ENCODE data around the gene HS3ST6.
"Not testable (repeated sequence)": the region's sequence is repeated elsewhere in the genome, so short reads cannot be mapped to it uniquely, and the experiment has no call there.

HS3ST6 gene

DNA sequence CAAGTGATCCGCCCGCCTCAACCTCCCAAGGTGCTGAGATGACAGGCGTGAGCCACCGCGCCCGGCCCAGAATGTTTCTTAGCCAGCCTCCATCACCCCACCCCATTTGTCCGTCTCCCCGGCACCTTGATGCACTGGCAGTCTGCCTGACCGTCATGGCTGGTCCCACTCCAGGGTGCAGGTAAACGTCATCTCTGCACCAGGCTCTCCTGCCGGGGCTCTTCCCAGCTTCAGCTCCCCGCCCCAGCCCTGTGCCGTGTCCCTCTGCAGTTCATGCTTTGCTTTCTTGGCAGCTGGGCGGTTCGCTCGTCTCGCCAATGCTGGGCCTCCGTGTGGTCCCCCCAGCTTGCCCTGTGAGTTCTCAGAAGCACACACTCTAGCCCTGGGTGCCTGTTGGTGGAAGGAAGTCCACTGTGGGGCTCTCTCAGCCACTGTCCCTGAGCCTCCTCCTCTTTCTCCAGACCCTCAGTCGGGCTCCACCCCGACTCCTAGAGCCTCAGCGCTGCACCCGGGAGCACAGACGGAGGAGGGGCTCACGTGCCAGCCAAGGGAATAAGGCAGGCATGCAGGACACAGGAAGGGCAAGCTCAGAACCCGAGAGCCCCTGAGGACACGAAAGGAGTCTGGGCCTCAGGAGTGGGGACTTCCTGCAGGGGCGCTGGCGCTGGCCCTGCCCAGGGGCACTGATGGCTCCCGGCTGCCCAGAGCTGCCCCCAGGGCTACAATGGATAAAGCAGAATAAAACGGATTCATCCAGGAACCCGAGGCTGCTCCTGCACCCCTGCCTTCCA is 12.0 kb downstream of the HS3ST6 start:
- Mint-ChIP-seq H3K36me3 (ENCODE audit: insufficient read depth) (peaks cover 2% of the 10 kb centered on the region), H3K27ac (ENCODE audit: low read depth) (no peak overlapping the region), H3K4me3 (no peak overlapping the region), H3K9me3 (no peaks in the 10 kb centered on the region), H3K27me3 (peaks cover 22% of the 10 kb centered on the region), H3K4me1 (no peaks in the 10 kb centered on the region)
- ATAC-seq (replicated peaks; ENCODE audit: extremely low read depth, poor library complexity, severe bottlenecking) (no peak), DNase-seq (ENCODE audit: low spot score in 2 of 2) (no peak)

- Mint-ChIP-seq H3K27me3 (peaks cover 21% of the 10 kb centered on the region), H3K4me1 (no peaks in the 10 kb centered on the region), H3K4me3 (no peak overlapping the region), H3K9me3 (no peaks in the 10 kb centered on the region), H3K27ac (ENCODE audit: low read depth) (no peak overlapping the region), H3K36me3 (ENCODE audit: insufficient read depth) (peaks cover 2% of the 10 kb centered on the region)
- no peak for ATAC-seq (replicated peaks; ENCODE audit: extremely low read depth, poor library complexity, severe bottlenecking)
- no peak for DNase-seq (ENCODE audit: low spot score in 2 of 2)
Observed at GRCh38 chr16:1903845-1904840, 14.1 kb downstream of the HS3ST6 start.

GRCh38 chr16:1903220-1903574 is 15.0 kb downstream of the HS3ST6 start:
- no peak for ATAC-seq (replicated peaks; ENCODE audit: extremely low read depth, poor library complexity, severe bottlenecking)
- Mint-ChIP-seq H3K27ac (ENCODE audit: low read depth) (no peak overlapping the region), H3K4me3 (no peak overlapping the region), H3K36me3 (ENCODE audit: insufficient read depth) (peaks cover 2% of the 10 kb centered on the region), H3K27me3 (peaks cover 12% of the 10 kb centered on the region), H3K4me1 (no peaks in the 10 kb centered on the region), H3K9me3 (no peaks in the 10 kb centered on the region)
- DNase-seq (ENCODE audit: low spot score in 2 of 2): no peak

- Mint-ChIP-seq H3K9me3 (no peaks in the 10 kb centered on the region), H3K27ac (ENCODE audit: low read depth) (no peak overlapping the region), H3K36me3 (ENCODE audit: insufficient read depth) (peaks cover 2% of the 10 kb centered on the region), H3K4me3 (no peak overlapping the region), H3K4me1 (no peaks in the 10 kb centered on the region), H3K27me3 (peaks cover 12% of the 10 kb centered on the region)
- ATAC-seq (replicated peaks; ENCODE audit: extremely low read depth, poor library complexity, severe bottlenecking) (no peak), DNase-seq (ENCODE audit: low spot score in 2 of 2) (no peak)
Observed at GRCh38 chr16:1902547-1903219, 15.5 kb downstream of the HS3ST6 start.

DNA sequence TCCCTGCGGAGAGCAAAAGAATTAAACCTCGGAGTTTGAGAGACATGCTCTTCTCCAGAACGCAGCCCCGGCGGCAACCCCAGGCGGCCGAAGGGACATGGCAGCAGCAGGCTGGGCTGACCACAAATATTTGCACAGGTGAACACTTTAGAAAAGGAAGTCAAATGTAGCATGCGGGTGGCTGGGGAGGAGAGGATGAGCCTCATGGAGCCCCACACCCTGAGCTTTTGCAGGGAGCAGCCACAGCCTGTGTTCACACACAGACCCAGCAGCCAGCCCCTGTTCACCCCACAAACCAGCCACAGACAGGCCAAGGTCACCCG is 17.8 kb downstream of the HS3ST6 start:
- Mint-ChIP-seq H3K36me3 (ENCODE audit: insufficient read depth) (peaks cover 2% of the 10 kb centered on the region), H3K27ac (ENCODE audit: low read depth) (no peak overlapping the region), H3K9me3 (no peaks in the 10 kb centered on the region), H3K27me3 (peaks cover 6% of the 10 kb centered on the region), H3K4me3 (no peak overlapping the region), H3K4me1 (no peaks in the 10 kb centered on the region)
- ATAC-seq (replicated peaks; ENCODE audit: extremely low read depth, poor library complexity, severe bottlenecking) (no peak), DNase-seq (ENCODE audit: low spot score in 2 of 2) (no peak)

DNA sequence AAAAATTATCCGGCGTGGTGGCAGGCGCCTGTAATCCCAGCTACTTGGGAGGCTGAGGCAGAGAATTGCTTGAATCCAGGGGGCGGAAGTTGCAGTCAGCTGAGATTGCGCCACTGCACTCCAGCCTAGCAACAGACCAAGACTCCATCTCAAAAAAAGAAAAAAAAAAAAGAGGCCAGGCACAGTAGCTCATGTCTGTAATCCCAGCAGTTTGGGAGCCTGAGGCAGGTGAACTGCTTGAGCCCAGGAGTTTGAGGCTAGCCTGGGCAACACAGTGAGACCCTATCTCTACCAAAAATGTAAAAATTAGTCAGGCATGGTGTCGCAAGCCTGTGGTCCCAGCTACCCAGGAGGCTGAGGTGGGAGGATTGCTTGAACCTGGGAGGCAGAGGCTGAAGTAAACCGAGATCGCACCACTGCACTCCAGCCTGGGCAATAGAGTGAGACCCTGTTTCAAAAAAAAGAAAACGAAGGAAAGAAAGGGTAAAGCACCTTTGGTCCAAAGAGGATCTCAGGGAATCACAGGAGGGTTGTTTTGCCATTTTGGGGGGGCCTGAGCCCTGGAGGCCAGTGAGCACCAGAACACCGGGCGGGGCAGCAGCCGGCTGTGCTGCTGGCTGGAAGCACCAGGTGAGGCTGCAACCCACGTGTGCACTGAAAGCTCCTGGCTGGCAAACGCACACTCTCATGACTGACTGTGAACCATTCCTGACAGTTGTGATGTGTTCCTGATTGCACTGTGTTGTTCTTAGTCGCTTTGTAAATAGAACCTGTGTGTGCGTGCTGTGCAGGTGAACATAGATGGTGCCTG is 18.4 kb downstream of the HS3ST6 start:
- H3K9me3 Mint-ChIP-seq: no peaks in the 10 kb centered on the region

DNA sequence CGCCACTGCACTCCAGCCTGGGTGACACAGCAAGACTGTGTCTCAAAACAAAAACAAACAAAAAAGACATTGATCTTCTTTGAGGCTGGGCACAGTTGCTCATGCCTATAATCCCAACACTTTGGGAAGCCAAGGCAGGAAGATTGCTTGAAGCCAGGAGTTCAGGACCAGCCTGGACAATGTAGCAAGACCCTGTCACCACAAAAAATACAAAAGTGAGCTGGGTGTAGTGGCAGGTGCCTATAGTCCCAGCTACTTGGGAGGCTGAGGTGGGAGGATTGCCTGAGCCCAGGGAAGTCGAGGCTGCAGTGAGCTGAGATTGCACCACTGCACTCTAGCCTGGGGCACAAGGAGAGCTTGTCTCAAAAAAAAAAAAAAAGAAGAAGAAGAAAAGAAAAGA is 20.5 kb downstream of the HS3ST6 start:
- H3K36me3 Mint-ChIP-seq (ENCODE audit: insufficient read depth); H3K4me1 Mint-ChIP-seq; H3K27ac Mint-ChIP-seq (ENCODE audit: low read depth); H3K9me3 Mint-ChIP-seq; DNase-seq (ENCODE audit: low spot score in 2 of 2); H3K4me3 Mint-ChIP-seq; ATAC-seq (replicated peaks; ENCODE audit: extremely low read depth, poor library complexity, severe bottlenecking): not testable (repeated sequence)
- H3K27me3 Mint-ChIP-seq: peaks cover 15% of the 10 kb centered on the region

More for the DNA sequence above, 18.4 kb downstream of the HS3ST6 start:
- Mint-ChIP-seq H3K27ac (ENCODE audit: low read depth) (no peak overlapping the region), H3K27me3 (peaks cover 6% of the 10 kb centered on the region), H3K4me1 (no peaks in the 10 kb centered on the region), H3K4me3 (no peak overlapping the region), H3K36me3 (ENCODE audit: insufficient read depth) (peaks cover 2% of the 10 kb centered on the region)
- ATAC-seq (replicated peaks; ENCODE audit: extremely low read depth, poor library complexity, severe bottlenecking) (no peak), DNase-seq (ENCODE audit: low spot score in 2 of 2) (no peak)

DNA sequence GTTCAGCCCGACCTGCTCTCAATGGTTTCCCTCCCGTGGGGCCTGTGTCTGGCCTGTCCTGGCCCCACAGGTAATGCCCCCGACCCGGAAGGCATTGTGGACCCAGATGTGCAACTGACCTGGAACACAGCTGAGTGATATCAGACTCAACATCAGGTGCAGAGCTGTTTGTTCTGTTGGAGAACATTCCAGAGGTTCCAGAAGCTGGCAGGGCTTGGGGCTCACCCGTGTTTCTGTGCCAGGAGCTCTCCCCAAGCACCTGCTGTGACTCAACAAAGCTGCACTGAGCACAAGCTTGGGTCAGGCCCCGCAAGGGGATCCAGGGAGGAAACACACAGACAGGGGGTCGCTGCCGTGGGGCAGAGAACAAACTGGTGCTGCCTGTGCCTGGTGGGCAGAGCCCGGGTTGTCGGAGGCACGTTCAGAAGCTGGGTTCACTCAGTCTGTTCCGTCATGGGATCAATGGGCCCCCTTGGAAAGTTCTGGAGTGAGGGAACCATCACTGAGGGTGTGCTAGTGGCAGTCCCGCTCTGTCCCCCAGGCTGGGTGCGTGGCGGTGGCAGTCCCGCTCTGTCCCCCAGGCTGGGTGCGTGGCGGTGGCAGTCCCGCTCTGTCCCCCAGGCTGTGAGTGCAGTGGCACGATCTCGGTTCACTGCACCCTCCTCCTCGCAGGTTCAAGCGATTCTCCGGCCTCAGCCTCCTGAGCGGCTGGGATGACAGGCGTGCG is 22.1 kb downstream of the HS3ST6 start:
- no peak for DNase-seq (ENCODE audit: low spot score in 2 of 2)
- H3K27me3 Mint-ChIP-seq: peaks cover 16% of the 10 kb centered on the region
- no peak overlapping the region for H3K4me3 Mint-ChIP-seq
- H3K9me3 Mint-ChIP-seq: no peaks in the 10 kb centered on the region
- no peaks in the 10 kb centered on the region for H3K36me3 Mint-ChIP-seq (ENCODE audit: insufficient read depth)
- ATAC-seq (replicated peaks; ENCODE audit: extremely low read depth, poor library complexity, severe bottlenecking): no peak
- no peak overlapping the region for H3K27ac Mint-ChIP-seq (ENCODE audit: low read depth)
- no peaks in the 10 kb centered on the region for H3K4me1 Mint-ChIP-seq

- Mint-ChIP-seq H3K27me3 (peaks cover 26% of the 10 kb centered on the region), H3K9me3 (no peaks in the 10 kb centered on the region), H3K36me3 (ENCODE audit: insufficient read depth) (no peaks in the 10 kb centered on the region), H3K4me1 (no peaks in the 10 kb centered on the region), H3K27ac (ENCODE audit: low read depth) (no peak overlapping the region), H3K4me3 (no peak overlapping the region)
- ATAC-seq (replicated peaks; ENCODE audit: extremely low read depth, poor library complexity, severe bottlenecking): no peak
- no peak for DNase-seq (ENCODE audit: low spot score in 2 of 2)
Observed at GRCh38 chr16:1895068-1895467, 23.1 kb downstream of the HS3ST6 start.

GRCh38 chr16:1890708-1891050 is 27.5 kb downstream of the HS3ST6 start:
- DNase-seq (ENCODE audit: low spot score in 2 of 2) (no peak), ATAC-seq (replicated peaks; ENCODE audit: extremely low read depth, poor library complexity, severe bottlenecking) (no peak)
- Mint-ChIP-seq H3K4me3 (no peak overlapping the region), H3K27ac (ENCODE audit: low read depth) (no peak overlapping the region), H3K4me1 (no peaks in the 10 kb centered on the region), H3K36me3 (ENCODE audit: insufficient read depth) (no peaks in the 10 kb centered on the region), H3K9me3 (no peaks in the 10 kb centered on the region), H3K27me3 (peaks cover 42% of the 10 kb centered on the region)

- H3K27me3 Mint-ChIP-seq: peaks cover 46% of the 10 kb centered on the region
- no peak overlapping the region for H3K4me3 Mint-ChIP-seq
- no peak for DNase-seq (ENCODE audit: low spot score in 2 of 2)
- no peak overlapping the region for H3K27ac Mint-ChIP-seq (ENCODE audit: low read depth)
- no peaks in the 10 kb centered on the region for H3K36me3 Mint-ChIP-seq (ENCODE audit: insufficient read depth)
- H3K9me3 Mint-ChIP-seq: no peaks in the 10 kb centered on the region
- no peak for ATAC-seq (replicated peaks; ENCODE audit: extremely low read depth, poor library complexity, severe bottlenecking)
- H3K4me1 Mint-ChIP-seq: no peaks in the 10 kb centered on the region
Observed at GRCh38 chr16:1890024-1890707, 28.0 kb downstream of the HS3ST6 start.

Measured in central memory CD8-positive, alpha-beta T cell (primary cell).